ENCODE results near the gene ESR1. TPM values are rescaled to one million over a fixed set of nuclear protein-coding genes. Genes with fewer than 3 reads are reported as not detected.

The ESR1 gene
- total RNA-seq, 2 experiments from 2014 or later = 0.06 TPM; not detected in 1

GRCh38 chr6:152068622-152069261, 261.3 kb downstream of the ESR1 start:
- no peaks in the 10 kb centered on the region for H3K9me2 ChIP-seq (ENCODE audit: insufficient read depth, low read length)
- H3K79me2 ChIP-seq (ENCODE audit: insufficient read depth, low read depth, low read length) = no peaks in the 10 kb centered on the region
- H3K4me1 ChIP-seq (ENCODE audit: insufficient read depth, low read length, poor library complexity, severe bottlenecking) = no peaks in the 10 kb centered on the region
- no peaks in the 10 kb centered on the region for H3K9me3 ChIP-seq (ENCODE audit: low read length)
- no peak for DNase-seq (ENCODE audit: low spot score)
- ChIA-PET CTCF (ENCODE audit: unreplicated experiment) (interaction anchor here (0.6 kb wide), 1 partner anchor 14 kb away, joined by 5 read pairs; no protein-coding TSS in a partner anchor), POLR2A (no interaction called here)
- no peak overlapping the region for H3K27ac ChIP-seq (ENCODE audit: low read depth, low read length, poor library complexity, severe bottlenecking)
- H4K20me1 ChIP-seq (ENCODE audit: insufficient read depth, low read length) = no peaks in the 10 kb centered on the region
- intact Hi-C loops (cut with micrococcal nuclease; ENCODE audit: unreplicated experiment) = no loop called here
- TF ChIP-seq EZH2phosphoT487 (IDR thresholded peaks at IDR 0.05; ENCODE audit: borderline replicate concordance, low read depth, low read length) = no peak
- TF ChIP-seq, protein P1, sequence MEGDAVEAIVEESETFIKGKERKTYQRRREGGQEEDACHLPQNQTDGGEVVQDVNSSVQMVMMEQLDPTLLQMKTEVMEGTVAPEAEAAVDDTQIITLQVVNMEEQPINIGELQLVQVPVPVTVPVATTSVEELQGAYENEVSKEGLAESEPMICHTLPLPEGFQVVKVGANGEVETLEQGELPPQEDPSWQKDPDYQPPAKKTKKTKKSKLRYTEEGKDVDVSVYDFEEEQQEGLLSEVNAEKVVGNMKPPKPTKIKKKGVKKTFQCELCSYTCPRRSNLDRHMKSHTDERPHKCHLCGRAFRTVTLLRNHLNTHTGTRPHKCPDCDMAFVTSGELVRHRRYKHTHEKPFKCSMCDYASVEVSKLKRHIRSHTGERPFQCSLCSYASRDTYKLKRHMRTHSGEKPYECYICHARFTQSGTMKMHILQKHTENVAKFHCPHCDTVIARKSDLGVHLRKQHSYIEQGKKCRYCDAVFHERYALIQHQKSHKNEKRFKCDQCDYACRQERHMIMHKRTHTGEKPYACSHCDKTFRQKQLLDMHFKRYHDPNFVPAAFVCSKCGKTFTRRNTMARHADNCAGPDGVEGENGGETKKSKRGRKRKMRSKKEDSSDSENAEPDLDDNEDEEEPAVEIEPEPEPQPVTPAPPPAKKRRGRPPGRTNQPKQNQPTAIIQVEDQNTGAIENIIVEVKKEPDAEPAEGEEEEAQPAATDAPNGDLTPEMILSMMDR (conservative IDR thresholded peaks at IDR 0.05; ENCODE audit: low read length) = no peak
- H3K4me2 ChIP-seq (ENCODE audit: low read length) = no peak overlapping the region
- BruUV-seq (replicated peaks) = no TSS peak
- H2AFZ ChIP-seq (ENCODE audit: low read length) = no peak overlapping the region
- H3K36me3 ChIP-seq (ENCODE audit: insufficient read depth, low read length) = no peaks in the 10 kb centered on the region
- no peak overlapping the region for H3K4me3 ChIP-seq (ENCODE audit: low read depth, low read length, poor library complexity, severe bottlenecking)

GRCh38 chr6:152070556-152070955, 263.1 kb downstream of the ESR1 start:
- no peak for DNase-seq (ENCODE audit: low spot score)
- H3K9me3 ChIP-seq (ENCODE audit: low read length) = no peaks in the 10 kb centered on the region
- intact Hi-C loops (cut with micrococcal nuclease; ENCODE audit: unreplicated experiment) = no loop called here
- H3K36me3 ChIP-seq (ENCODE audit: insufficient read depth, low read length) = no peaks in the 10 kb centered on the region
- H3K27ac ChIP-seq (ENCODE audit: low read depth, low read length, poor library complexity, severe bottlenecking) = no peak overlapping the region
- H3K9me2 ChIP-seq (ENCODE audit: insufficient read depth, low read length) = no peaks in the 10 kb centered on the region
- no peaks in the 10 kb centered on the region for H3K4me1 ChIP-seq (ENCODE audit: insufficient read depth, low read length, poor library complexity, severe bottlenecking)
- no peak overlapping the region for H3K4me3 ChIP-seq (ENCODE audit: low read depth, low read length, poor library complexity, severe bottlenecking)
- no peak overlapping the region for H2AFZ ChIP-seq (ENCODE audit: low read length)
- H3K79me2 ChIP-seq (ENCODE audit: insufficient read depth, low read depth, low read length) = no peaks in the 10 kb centered on the region
- POLR2A ChIA-PET = no interaction called here
- no peaks in the 10 kb centered on the region for H4K20me1 ChIP-seq (ENCODE audit: insufficient read depth, low read length)
- CTCF ChIA-PET (ENCODE audit: unreplicated experiment) = no interaction called here
- no TSS peak for BruUV-seq (replicated peaks)
- H3K4me2 ChIP-seq (ENCODE audit: low read length) = no peak overlapping the region
- TF ChIP-seq EZH2phosphoT487 (IDR thresholded peaks at IDR 0.05; ENCODE audit: borderline replicate concordance, low read depth, low read length) = no peak
- TF ChIP-seq, protein P1 (conservative IDR thresholded peaks at IDR 0.05; ENCODE audit: low read length) = no peak

DNA sequence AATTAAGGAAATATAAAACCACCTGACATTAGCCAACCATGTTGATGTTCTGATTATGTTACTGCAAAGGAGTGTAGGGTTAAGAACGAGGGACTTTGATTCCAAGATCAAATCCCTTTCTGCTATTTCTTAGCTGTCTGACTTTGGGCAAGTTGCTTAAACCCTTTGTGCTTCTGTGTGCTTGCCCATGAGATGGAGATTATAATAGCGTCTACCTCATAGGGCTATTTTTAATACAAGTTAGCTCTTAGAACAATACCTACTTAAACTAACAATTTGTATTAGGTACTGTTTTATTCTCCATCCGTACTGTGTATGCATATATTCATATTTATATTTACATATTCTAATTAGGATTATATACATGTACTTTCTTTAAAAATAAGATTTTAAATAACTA, 263.8 kb downstream of the ESR1 start:
- DNase-seq (ENCODE audit: low spot score) = no peak
- BruUV-seq (replicated peaks) = no TSS peak
- Histone ChIP-seq H3K36me3 (ENCODE audit: insufficient read depth, low read length) (no peaks in the 10 kb centered on the region), H4K20me1 (ENCODE audit: insufficient read depth, low read length) (no peaks in the 10 kb centered on the region), H3K4me3 (ENCODE audit: low read depth, low read length, poor library complexity, severe bottlenecking) (no peak overlapping the region), H3K27ac (ENCODE audit: low read depth, low read length, poor library complexity, severe bottlenecking) (no peak overlapping the region), H3K9me3 (ENCODE audit: low read length) (0 out of 2 replicates have a peak, but pooled peaks cover 6% of the 10 kb centered on the region), H3K9me2 (ENCODE audit: insufficient read depth, low read length) (no peaks in the 10 kb centered on the region), H2AFZ (ENCODE audit: low read length) (no peak overlapping the region), H3K4me1 (ENCODE audit: insufficient read depth, low read length, poor library complexity, severe bottlenecking) (no peaks in the 10 kb centered on the region), H3K79me2 (ENCODE audit: insufficient read depth, low read depth, low read length) (no peaks in the 10 kb centered on the region), H3K4me2 (ENCODE audit: low read length) (no peak overlapping the region)
- ChIA-PET CTCF (ENCODE audit: unreplicated experiment) (no interaction called here), POLR2A (no interaction called here)
- TF ChIP-seq, protein P1 (conservative IDR thresholded peaks at IDR 0.05; ENCODE audit: low read length) = no peak
- no peak for TF ChIP-seq EZH2phosphoT487 (IDR thresholded peaks at IDR 0.05; ENCODE audit: borderline replicate concordance, low read depth, low read length)
- intact Hi-C loops (cut with micrococcal nuclease; ENCODE audit: unreplicated experiment) = no loop called here
